ENCODE measurements around the gene ARHGAP33.
"Not testable (repeated sequence)": the region's sequence is repeated elsewhere in the genome, so short reads cannot be mapped to it uniquely, and the experiment has no call there.

ARHGAP33 gene

GRCh38 chr19:35796645-35797542 lies 21.5 kb downstream of the ARHGAP33 start:
- no peak for DNase-seq (ENCODE audit: low read depth)

GRCh38 chr19:35797663-35798062 lies 22.3 kb downstream of the ARHGAP33 start:
- no peak for DNase-seq (ENCODE audit: low read depth)

- no peak for DNase-seq (ENCODE audit: low read depth)
These were observed 26.5 kb downstream of the ARHGAP33 start for GRCh38 chr19:35801828-35802227.

DNA sequence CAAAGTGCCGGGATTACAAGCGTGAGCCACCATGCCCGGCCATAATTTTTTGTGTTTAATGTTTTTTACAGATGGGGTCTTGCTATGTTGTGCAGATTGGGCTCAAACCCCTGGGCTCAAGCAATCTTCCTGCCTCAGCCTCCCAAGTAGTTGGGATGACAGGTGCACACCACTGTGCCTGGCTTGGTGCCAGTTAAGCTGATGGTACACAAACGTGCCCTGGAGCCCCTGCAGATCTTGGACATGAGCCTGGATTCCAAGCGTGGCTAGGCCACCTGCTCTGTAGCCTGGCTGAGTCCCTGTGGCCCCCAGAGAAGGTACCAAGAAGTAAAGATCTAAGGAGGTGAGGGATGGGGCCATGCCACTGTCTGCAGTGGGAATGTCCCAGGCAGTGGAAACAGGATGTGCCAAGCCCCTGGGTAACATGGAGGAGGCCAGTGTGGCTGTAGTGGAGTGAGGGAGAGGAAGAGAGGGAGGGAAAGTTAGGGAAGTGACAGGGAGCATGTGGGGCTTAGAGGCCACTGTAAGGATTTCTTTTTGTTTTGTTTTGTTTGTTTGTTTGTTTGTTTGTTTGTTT lies 30.2 kb downstream of the ARHGAP33 start:
- DNase-seq (ENCODE audit: low read depth) = no peak

GRCh38 chr19:35806597-35806996 lies 31.2 kb downstream of the ARHGAP33 start:
- no peak for DNase-seq (ENCODE audit: low read depth)

DNA sequence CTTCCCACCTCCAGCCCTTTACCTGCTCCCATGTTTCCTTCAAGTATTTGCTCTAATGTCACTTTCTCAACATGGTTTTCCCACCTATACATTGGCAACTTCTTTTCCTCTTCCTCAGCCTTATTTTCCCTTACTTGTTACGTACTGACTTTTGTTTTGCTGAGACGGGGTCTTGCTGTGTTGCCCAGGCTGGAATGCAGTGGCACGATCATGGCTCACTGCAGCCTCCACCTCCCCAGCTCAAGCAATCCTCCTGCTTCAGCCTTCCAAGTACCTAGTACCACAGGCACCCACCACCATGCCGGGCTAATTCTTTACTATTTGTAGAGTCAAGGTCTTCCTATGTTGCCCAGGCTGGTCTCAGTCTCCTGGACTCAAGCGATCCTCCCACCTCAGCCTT lies 32.3 kb downstream of the ARHGAP33 start:
- no peak for DNase-seq (ENCODE audit: low read depth)

- no peak for DNase-seq (ENCODE audit: low read depth)
These were observed 36.2 kb downstream of the ARHGAP33 start for GRCh38 chr19:35811317-35812219.

GRCh38 chr19:35812220-35813042 lies 37.1 kb downstream of the ARHGAP33 start, which contains the start of gene PRODH2:
TSS of gene PRODH2 (minus strand) at chr19:35812845. CDS start at chr19:35812805, 40 bp downstream.
- DNase-seq (ENCODE audit: low read depth) = no peak

DNA sequence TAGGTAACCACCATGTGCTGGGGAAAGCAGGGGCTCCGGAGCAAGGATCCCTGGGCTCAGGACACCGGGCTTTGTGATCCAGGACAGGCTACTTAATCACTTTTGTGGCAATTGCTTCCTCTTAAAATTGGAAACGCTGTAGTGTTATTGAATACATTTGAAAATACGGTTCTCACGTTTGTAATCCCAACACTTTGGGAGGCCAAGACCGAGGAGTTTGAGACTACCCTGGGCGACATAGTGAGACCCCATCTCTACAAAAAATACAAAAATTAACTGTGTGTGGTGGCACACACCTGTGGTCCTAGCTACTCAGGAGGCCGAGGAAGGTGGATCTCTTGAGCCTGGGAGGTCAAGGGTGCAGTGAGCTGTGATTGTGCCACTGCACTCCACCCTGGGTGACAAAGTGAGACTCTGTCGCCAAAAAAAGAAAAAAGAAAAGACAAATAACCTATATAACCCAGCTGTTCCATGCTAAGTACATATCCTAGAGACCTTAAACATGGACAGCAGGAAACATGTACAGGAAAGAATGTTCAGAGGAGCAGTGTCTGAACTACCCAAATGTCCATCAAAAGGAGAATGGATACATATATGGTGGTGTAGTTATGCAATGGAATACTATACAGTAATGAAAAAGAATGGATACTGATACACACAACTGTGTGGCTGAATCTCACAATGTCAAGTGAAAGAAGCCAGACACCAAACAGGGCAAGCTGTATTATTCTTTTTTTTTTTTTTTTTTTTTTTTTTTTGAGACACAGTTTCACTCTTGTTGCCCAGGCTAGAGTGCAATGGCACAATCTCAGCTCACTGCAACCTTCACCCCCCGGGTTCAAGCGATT lies 37.9 kb downstream of the ARHGAP33 start:
- no peak for DNase-seq (ENCODE audit: low read depth)

DNA sequence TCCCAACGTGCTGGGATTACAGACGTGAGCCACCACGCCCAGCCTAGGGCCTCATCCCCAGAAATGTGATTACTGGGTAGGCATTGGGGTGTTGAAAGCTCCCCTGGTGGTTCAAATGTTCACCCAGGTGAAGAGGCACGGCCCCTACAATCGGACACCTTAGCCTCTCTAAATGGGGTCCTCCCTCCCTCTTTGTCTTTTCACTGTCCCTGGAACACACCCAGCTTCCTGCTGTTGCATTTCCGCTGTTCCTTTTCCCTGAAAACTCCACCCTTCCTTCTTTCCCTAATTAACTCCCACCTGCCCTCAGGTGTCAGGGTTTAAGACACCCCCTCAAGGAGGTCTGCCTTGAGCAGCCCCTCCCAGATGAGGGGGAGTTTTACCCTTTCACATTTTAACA lies 40.9 kb downstream of the ARHGAP33 start:
- no peak for DNase-seq (ENCODE audit: low read depth)

DNA sequence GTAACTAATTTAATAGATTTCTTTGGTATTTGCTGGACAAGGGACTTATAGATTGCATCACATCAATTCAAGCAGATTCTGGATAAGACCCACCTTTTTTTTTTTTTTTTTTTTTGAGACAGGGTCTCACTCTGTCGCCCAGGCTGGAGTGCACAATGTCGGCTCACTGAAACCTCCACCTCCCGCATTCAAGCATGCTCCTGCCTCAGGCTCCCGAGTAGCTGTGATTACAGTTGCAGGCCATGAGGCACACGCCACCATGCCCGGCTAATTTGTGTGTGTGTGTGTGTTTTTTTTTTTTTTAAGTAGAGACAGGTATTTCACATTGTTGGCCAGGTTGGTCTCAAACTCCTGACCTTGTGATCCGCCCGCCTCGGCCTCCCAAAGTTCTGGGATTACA lies 41.5 kb downstream of the ARHGAP33 start:
- DNase-seq (ENCODE audit: low read depth) = no peak

GRCh38 chr19:35818445-35818844 lies 43.1 kb downstream of the ARHGAP33 start:
- DNase-seq (ENCODE audit: low read depth) = no peak

- DNase-seq (ENCODE audit: low read depth) = no peak
These were observed 47.2 kb downstream of the ARHGAP33 start for GRCh38 chr19:35822579-35822978.

DNA sequence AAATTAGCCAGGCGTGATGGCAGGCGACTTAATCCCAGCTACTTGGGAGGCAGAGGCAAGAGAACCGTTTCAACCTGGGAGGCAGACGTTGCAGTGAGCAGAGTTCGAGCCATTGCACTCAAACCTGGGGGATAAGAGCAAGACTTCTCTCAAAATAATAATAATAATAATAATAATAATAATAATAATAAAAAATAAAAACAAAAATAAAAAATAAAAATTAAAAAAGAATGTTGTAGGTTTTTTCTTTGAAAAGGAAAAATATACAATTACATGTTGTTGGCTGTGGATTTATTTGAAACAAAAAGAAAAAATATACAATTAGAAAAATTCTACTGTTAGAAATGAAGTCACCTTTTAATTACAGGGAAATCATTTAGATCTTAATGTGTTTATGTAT lies 48.8 kb downstream of the ARHGAP33 start:
- DNase-seq (ENCODE audit: low read depth) = no peak

DNA sequence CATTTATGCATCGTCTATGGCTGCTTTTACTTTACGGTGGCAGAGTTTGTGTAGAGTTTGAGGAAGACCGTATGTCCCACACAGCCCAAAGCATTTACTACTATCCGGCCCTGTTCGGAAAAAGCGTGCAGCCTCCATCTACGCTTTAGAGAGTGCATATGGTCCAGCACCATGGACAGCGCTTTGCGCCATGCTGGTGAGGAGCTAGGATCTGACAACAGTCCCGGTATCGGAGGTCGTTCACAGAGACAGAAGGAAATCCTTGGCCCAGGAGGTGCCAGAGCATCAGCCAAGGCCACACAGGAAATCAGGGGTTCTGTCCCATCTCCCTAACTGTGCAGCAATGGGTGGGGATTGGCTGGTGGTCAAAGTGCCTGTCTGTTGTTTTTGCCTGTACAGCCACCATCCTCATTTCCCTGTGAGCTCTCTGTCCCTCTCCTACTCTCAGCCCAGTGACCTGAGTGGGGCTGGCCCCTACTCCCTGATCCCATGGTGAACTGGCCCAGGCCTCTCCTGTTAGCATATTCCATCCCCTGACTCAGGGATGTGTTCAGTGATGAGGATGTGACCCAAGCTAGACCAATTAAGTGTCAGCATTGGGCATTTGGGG lies 53.4 kb downstream of the ARHGAP33 start:
- peak; percentile 14 for DNase-seq (ENCODE audit: low read depth)

GRCh38 chr19:35830986-35831385 lies 55.6 kb downstream of the ARHGAP33 start:
- DNase-seq (ENCODE audit: low read depth) = no peak

GRCh38 chr19:35832054-35832453 lies 56.7 kb downstream of the ARHGAP33 start:
- DNase-seq (ENCODE audit: low read depth) = no peak

- DNase-seq (ENCODE audit: low read depth) = no peak
These were observed 58.6 kb downstream of the ARHGAP33 start for GRCh38 chr19:35833972-35834371.

GRCh38 chr19:35836096-35836495 lies 60.7 kb downstream of the ARHGAP33 start:
- DNase-seq (ENCODE audit: low read depth) = not testable (repeated sequence)

Data from stimulated activated CD8-positive, alpha-beta memory T cell treated with anti-CD3 and anti-CD28 coated beads, Interleukin-15, amount 100 ng/mL, for 1 hour (primary cell).